Transverse colon (tissue), 4 donors: ENCODE measurements around the gene ZNF322. TPM values are rescaled to one million over a fixed set of nuclear protein-coding genes. Genes with fewer than 3 reads are reported as not detected.
A peak's percentile ranks its signal among the peaks of the same experiment; 100 is the strongest.
"Not testable (repeated sequence)": the region's sequence is repeated elsewhere in the genome, so short reads cannot be mapped to it uniquely, and the experiment has no call there.

Source experiments
- DNase-seq: peaks from one replicate; pipeline ENCODE4 v3.0.0-alpha.2; 2019
- H3K27ac ChIP-seq, 4 donors: fragments of 200-600 bp; sonication (generic); 2 replicates each; pipeline ENCODE4 v1.5.1; 2016 to 2018; ENCODE audit warnings: inconsistent platforms in 4 of 4
- H3K27me3 ChIP-seq: fragments of 200-600 bp; sonication (generic); 2 replicates; pipeline ENCODE4 v1.5.1; 2017; ENCODE audit warnings: inconsistent platforms
- H3K36me3 ChIP-seq, 4 donors: fragments of 200-600 bp; sonication (generic); 2 replicates each; pipeline ENCODE4 v1.5.1; 2017 to 2019; ENCODE audit warnings: inconsistent platforms in 4 of 4
- H3K4me1 ChIP-seq, 4 donors: fragments of 200-600 bp; sonication (generic); 2 replicates each; pipeline ENCODE4 v1.5.1; 2017 to 2020; ENCODE audit warnings: inconsistent platforms in 4 of 4
- H3K4me3 ChIP-seq, 4 donors: fragments of 200-600 bp; sonication (generic); 1 replicate in 1 of 4; 2 replicates in 3 of 4; pipeline versions ENCODE4 v1.5.1 to v1.6.1; 2017 to 2019; ENCODE audit warnings: inconsistent platforms in 4 of 4
- H3K9me3 ChIP-seq, 2 donors: fragments of 200-600 bp; sonication (generic); 2 replicates each; pipeline ENCODE4 v1.5.1; 2017 to 2019; ENCODE audit warnings: inconsistent platforms in 2 of 2
- CTCF ChIP-seq, 5 experiments: fragments of 200-600 bp in 3 of 5; fragments of 450-650 bp in 2 of 5; sonication (generic) in 3 of 5; IDR thresholded peaks; 1 replicate in 2 of 5; 2 replicates in 3 of 5; pipeline ENCODE4 v1.5.1; 2016 to 2017; ENCODE audit warnings: antibody characterized with exemption in 5 of 5, inconsistent platforms in 3 of 5, mild to moderate bottlenecking in 2 of 5, moderate library complexity in 1 of 5
- EP300 ChIP-seq: sonication (generic); formaldehyde crosslinking; IDR thresholded peaks from one replicate; pipeline ENCODE4 v1.6.1; 2017; ENCODE audit warnings: antibody characterized with exemption, low read depth
- POLR2A ChIP-seq: fragments of 450-650 bp; IDR thresholded peaks from one replicate; pipeline ENCODE4 v1.6.1; 2016; ENCODE audit warnings: antibody characterized with exemption, mild to moderate bottlenecking, moderate library complexity
- POLR2AphosphoS5 ChIP-seq, 3 donors: sonication (generic); formaldehyde crosslinking; IDR thresholded peaks; one replicate each; pipeline ENCODE4 v1.6.1; 2016; ENCODE audit warnings: antibody characterized with exemption in 3 of 3
- WGBS, 2 donors: methylation state at CpG; one replicate each; pipeline ENCODE4 v1.1.5; 2018; ENCODE audit warnings: low coverage in 1 of 2; 5-methylcytosine and 5-hydroxymethylcytosine counted together
- in situ Hi-C, 4 donors: fragments of 200-750 bp; cut with MboI; loops; one replicate each; pipeline versions ENCODE4 v1.15.0 to v1.15.1; 2017; ENCODE audit warnings: low sequenced_read_pairs in 3 of 4, low pct_ligation_motif_present in 1 of 4, low pct_unique_long_range_greater_than_20kb in 1 of 4
- intact Hi-C: fragments of 100-400 bp; cut with DNase I; formaldehyde crosslinking; loops from one replicate; pipeline ENCODE4 v1.15.1; 2023; ENCODE audit warnings: low total_unique reads
- total RNA-seq, 4 donors: library from RNA; depleted of rRNA; stranded (reverse); fragments of >200 nt; gene quantifications; one replicate each; pipeline ENCODE4 v1.1.0, GENCODE V29; 2016

ZNF322 gene
- total RNA-seq, 4 donors from 2014 or later = 2.8 to 32.2 (median 13.5) TPM

GRCh38 chr6:26670558-26670957 lies 11.0 kb upstream of the ZNF322 start:
- H3K27ac ChIP-seq, H3K4me3 ChIP-seq, in situ Hi-C loops, H3K4me1 ChIP-seq, DNase-seq, H3K36me3 ChIP-seq, H3K9me3 ChIP-seq, intact Hi-C loops: not testable (repeated sequence)
- H3K27me3 ChIP-seq = peaks cover 13% of the 10 kb centered on the region
- WGBS, 2 donors = 88% methylated on average over 7 of the region's 7 CpGs; no CpG with 5 or more reads in 1 of the 2 donors

- DNase-seq, intact Hi-C loops, H3K27ac ChIP-seq, H3K4me1 ChIP-seq, in situ Hi-C loops, H3K4me3 ChIP-seq, H3K9me3 ChIP-seq, H3K36me3 ChIP-seq: not testable (repeated sequence)
- 93% methylated on average over 6 of the region's 6 CpGs; no CpG with 5 or more reads in 1 of the 2 donors for WGBS, 2 donors
- peaks cover 18% of the 10 kb centered on the region for H3K27me3 ChIP-seq
These were observed 10.5 kb upstream of the ZNF322 start for GRCh38 chr6:26670003-26670402.

DNA sequence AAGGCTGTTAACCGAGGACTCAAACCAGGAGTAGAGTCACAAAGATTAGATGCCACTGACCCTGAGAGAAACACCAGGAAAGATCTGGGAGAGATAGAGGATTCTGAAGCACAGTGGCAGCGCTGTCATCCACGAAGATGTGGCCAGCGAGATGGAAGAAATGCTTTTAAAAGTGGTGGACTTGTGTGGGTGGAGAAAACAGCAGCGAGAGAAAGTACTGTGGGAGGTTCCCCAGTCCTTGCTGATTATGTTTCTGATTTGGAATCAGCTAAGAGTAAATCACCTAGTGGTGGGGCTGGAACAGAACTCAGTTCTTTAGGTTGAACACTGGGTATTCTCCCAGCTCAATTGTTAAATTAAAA lies 435 bp upstream of the ZNF322 start:
- peak overlapping the region; percentile 54 to 81 (median 64) for H3K4me3 ChIP-seq
- TF ChIP-seq CTCF (IDR thresholded peaks at IDR 0.05) (peak in 4 of 5 experiments; percentile 12 to 61 (median 26)), POLR2A (no peak), POLR2AphosphoS5 (IDR thresholded peaks at IDR 0.05) (no peak)
- peaks cover 27% of the 10 kb centered on the region for H3K27me3 ChIP-seq
- in situ Hi-C loops (no loop called here), intact Hi-C loops (no loop called here)
- H3K27ac ChIP-seq = peak overlapping the region; percentile 83 to 87 (median 84)
- no peak for DNase-seq
- no peaks in the 10 kb centered on the region for H3K36me3 ChIP-seq
- H3K4me1 ChIP-seq = peaks cover 11 to 25% (median 15%) of the 10 kb centered on the region in 4 donors
- 0% methylated on average over 4 to 5 of the region's 5 CpGs for WGBS, 2 donors
- no peaks in the 10 kb centered on the region for H3K9me3 ChIP-seq

- intact Hi-C loops (no loop called here), in situ Hi-C loops (no loop called here)
- Histone ChIP-seq H3K27ac (no peak overlapping the region), H3K9me3 (no peaks in the 10 kb centered on the region), H3K4me3 (no peak overlapping the region), H3K27me3 (peaks cover 3% of the 10 kb centered on the region), H3K36me3 (peaks cover 0 to 17% (median 7%) of the 10 kb centered on the region in 4 donors), H3K4me1 (peaks cover 11 to 25% (median 15%) of the 10 kb centered on the region in 4 donors)
- TF ChIP-seq POLR2AphosphoS5 (IDR thresholded peaks at IDR 0.05) (no peak), CTCF (IDR thresholded peaks at IDR 0.05) (no peak), EP300 (no peak)
- DNase-seq = no peak
- 84 to 91% methylated on average over 4 of the region's 4 CpGs for WGBS, 2 donors
These were observed 2.3 kb downstream of the ZNF322 start for GRCh38 chr6:26657256-26657655.

DNA sequence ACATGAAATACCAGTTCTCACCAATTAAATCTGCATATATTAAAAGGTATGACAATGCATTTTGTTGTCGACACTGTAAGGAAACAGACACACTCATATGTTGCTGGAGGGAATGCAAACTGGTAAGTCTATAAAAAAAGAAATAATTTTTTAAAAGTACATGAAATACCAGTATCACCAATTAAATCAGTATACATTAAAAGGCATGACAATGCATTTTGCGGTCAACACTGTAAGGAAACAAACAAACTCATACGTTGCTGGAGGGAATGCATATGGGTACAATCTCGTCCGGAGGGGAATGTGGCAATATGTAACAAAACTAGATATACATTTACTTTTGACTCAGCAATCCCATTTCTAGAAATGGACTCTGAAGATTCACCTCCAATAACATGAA lies 6.5 kb downstream of the ZNF322 start:
- TF ChIP-seq POLR2AphosphoS5 (IDR thresholded peaks at IDR 0.05) (no peak), POLR2A (no peak), EP300 (no peak), CTCF (IDR thresholded peaks at IDR 0.05) (no peak)
- 91 to 96% methylated on average over 5 of the region's 5 CpGs for WGBS, 2 donors
- H3K9me3 ChIP-seq = peaks cover 0 to 1% of the 10 kb centered on the region in 2 donors
- H3K27ac ChIP-seq = no peak overlapping the region
- H3K36me3 ChIP-seq = peaks cover 0 to 31% (median 9%) of the 10 kb centered on the region in 4 donors
- in situ Hi-C loops = no loop called here
- no peak overlapping the region for H3K4me3 ChIP-seq
- H3K4me1 ChIP-seq = peaks cover 4 to 15% (median 4%) of the 10 kb centered on the region in 4 donors
- no peak for DNase-seq
- intact Hi-C loops = no loop called here
- no peaks in the 10 kb centered on the region for H3K27me3 ChIP-seq
